ENCODE data around the gene CDNF. TPM values are rescaled to one million over a fixed set of nuclear protein-coding genes. Genes with fewer than 3 reads are reported as not detected.
A peak's percentile ranks its signal among the peaks of the same experiment; 100 is the strongest.

The CDNF gene
- total RNA-seq (1 to 10 TPM; 2.5 to 6.3 (median 4.3) TPM), polyA plus RNA-seq (1 to 10 TPM in 1 of 2 donors, under 1 TPM in 1; 0.74 to 2.6 TPM)
- long read RNA-seq, donor 1, partial matches to known transcripts = 0 of 2 reads
- long read RNA-seq, donor 1, other reads (novel, unspliced or antisense) = 0 of 2 reads
- long read RNA-seq, donor 2, partial matches to known transcripts = 1 of 4 reads
- long read RNA-seq, donor 2, other reads (novel, unspliced or antisense) = 1 of 4 reads
- long read RNA-seq, donor 3, partial matches to known transcripts = 0 of 6 reads
- long read RNA-seq, donor 3, other reads (novel, unspliced or antisense) = 4 of 6 reads

DNA sequence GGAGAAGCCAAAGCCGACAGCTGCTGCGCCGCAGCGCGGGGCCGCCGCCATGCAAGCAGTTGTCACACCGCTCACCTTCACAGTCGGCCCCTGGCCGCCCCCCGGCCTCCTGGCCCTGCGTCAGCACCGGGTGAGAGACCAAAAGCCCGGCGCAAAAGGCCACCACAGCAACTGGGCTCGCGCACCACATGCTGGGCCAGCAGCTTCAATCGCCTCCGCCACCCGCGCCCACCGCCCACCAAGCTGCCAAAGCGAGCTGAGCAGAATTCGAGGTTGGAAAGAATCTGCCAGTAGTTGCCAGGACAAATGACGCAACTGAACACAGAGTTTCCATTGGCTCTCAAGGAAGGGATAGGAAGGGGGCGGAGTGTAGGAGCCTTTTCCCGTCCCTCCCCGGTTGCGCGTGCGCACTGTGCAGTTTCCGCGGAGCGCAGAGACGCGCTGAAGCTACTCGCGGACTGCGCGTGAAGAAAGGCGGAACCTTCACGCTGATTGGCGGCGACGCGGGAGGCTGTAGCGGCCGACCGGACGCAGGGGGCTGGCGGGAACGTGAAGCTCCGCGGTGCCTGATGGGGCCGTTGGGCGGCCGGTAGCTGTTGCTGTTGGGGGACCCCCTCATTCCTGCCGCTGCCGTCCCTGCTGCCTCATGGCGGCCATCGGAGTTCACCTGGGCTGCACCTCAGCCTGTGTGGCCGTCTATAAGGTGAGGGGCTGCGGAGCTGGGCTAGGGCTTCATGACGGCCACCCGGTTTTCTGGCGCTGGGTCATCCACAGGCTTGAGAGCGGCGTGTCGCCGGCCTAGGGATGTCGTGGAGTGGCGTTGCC is at the start of gene CDNF, which contains the start of the genes HSPA14 and MSANTD7:
Gene CDNF (minus strand): TSS at position 281 of the 825 bp plus-strand sequence. CDS start 91 bp downstream, at position 190.
Gene HSPA14 (plus strand): TSS at position 550 of the 825 bp plus-strand sequence. CDS start 97 bp downstream, at position 647.
Gene MSANTD7 (plus strand): TSS at position 550 of the 825 bp plus-strand sequence. CDS start 3,979 bp downstream, outside the sequence.
- TF ChIP-seq, protein P1, sequence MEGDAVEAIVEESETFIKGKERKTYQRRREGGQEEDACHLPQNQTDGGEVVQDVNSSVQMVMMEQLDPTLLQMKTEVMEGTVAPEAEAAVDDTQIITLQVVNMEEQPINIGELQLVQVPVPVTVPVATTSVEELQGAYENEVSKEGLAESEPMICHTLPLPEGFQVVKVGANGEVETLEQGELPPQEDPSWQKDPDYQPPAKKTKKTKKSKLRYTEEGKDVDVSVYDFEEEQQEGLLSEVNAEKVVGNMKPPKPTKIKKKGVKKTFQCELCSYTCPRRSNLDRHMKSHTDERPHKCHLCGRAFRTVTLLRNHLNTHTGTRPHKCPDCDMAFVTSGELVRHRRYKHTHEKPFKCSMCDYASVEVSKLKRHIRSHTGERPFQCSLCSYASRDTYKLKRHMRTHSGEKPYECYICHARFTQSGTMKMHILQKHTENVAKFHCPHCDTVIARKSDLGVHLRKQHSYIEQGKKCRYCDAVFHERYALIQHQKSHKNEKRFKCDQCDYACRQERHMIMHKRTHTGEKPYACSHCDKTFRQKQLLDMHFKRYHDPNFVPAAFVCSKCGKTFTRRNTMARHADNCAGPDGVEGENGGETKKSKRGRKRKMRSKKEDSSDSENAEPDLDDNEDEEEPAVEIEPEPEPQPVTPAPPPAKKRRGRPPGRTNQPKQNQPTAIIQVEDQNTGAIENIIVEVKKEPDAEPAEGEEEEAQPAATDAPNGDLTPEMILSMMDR (IDR thresholded peaks at IDR 0.05) = peak in 1 of 9 donors; percentile 7
- H3K4me1 ChIP-seq = peaks cover 0 to 28% (median 24%) of the 10 kb centered on the region in 9 donors
- peak within 1 kb of the TSS; percentile 90 to 99 (median 96) for H3K27ac ChIP-seq
- H3K9me3 ChIP-seq = no peaks in the 10 kb centered on the region
- peaks cover 0 to 43% (median 16%) of the 10 kb centered on the region in 9 donors for H3K36me3 ChIP-seq
- H3K4me3 ChIP-seq = peak within 1 kb of the TSS; percentile 80 to 99 (median 92)
- ATAC-seq = peak; percentile 98 to 100 (median 99)
- intact Hi-C loops (cut with DNase I) = loop anchor here in 8 of 10 donors (2.0 to 10.0 kb wide), 4 partner anchors 39 to 257 kb away; partner anchors contain the start of genes SUV39H2 (in 8 of the 8) and RPP38 (in 1 of the 8)
- H3K27me3 ChIP-seq = no peaks in the 10 kb centered on the region
- WGBS, 2 donors = 0 to 1% methylated on average over 72 of the region's 72 CpGs
- DNase-seq = peak; percentile 99 to 100

DNA sequence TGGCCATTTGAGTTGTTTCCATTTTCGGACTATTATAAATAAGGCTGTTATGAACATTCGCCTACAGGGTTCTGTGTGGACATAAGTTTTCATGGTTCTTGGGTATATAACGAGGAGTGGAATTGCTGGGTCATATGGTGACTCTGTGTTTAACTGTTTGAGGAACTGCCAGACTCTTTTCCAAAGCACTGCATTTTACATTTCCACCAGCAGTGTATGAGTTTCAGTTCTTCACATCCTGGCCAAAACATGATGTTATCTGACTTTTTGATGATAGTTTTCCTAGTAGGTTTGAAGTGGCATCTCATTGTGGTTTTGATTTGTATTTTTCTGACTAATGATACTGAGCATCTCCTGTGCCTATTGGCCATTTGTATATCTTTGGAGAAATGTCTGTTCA is 46.2 kb upstream of the CDNF start:
- no peaks in the 10 kb centered on the region for H3K27me3 ChIP-seq
- no peak overlapping the region for H3K4me3 ChIP-seq
- DNase-seq (no peak), ATAC-seq (no peak)
- TF ChIP-seq, protein P1 (IDR thresholded peaks at IDR 0.05) = no peak
- no peaks in the 10 kb centered on the region for H3K9me3 ChIP-seq
- WGBS, 2 donors = 93 to 94% methylated on average over 3 of the region's 3 CpGs
- H3K27ac ChIP-seq = no peak overlapping the region
- H3K4me1 ChIP-seq = peaks cover 0 to 16% (median 12%) of the 10 kb centered on the region in 9 donors
- intact Hi-C loops (cut with DNase I) = loop anchor here in 1 of 10 donors (10.0 kb wide), 1 partner anchor 71 kb away; the partner anchor contains the start of genes DCLRE1C and MEIG1
- H3K36me3 ChIP-seq = peaks cover 0 to 5% (median 0%) of the 10 kb centered on the region in 9 donors

DNA sequence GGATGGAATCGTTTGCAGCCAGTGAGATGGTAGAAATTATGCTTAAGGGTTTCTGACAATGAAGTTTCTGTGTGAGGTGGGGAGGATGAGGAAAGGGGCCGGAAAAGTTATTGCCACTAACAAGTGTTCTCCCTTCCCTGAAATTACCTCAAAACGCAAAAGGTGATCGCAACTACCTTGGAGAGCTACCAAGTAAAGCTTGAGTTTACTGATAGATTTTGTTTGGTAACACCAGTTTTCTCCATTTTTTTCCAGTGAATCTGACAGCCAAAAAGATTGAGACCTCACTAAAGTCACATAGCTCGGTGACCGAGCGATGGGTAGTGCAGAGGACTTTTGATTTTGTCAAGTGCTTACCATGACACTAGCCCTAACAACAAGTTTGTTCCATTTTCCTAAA is 42.4 kb upstream of the CDNF start:
- 58 to 68% methylated on average over 7 of the region's 7 CpGs for whole genome bisulfite sequencing, 2 donors
- intact Hi-C loops (cut with DNase I) = loop anchor here in 1 of 10 donors (10.0 kb wide), 1 partner anchor 75 kb away; the partner anchor contains the start of genes DCLRE1C and MEIG1
- no peaks in the 10 kb centered on the region for H3K9me3 ChIP-seq
- peak overlapping the region in 4 of 10 donors; percentile 77 to 95 (median 85) for H3K4me3 ChIP-seq
- no peak for ATAC-seq
- no peaks in the 10 kb centered on the region for H3K27me3 ChIP-seq
- no peak for DNase-seq
- H3K27ac ChIP-seq = no peak overlapping the region
- TF ChIP-seq, protein P1 (IDR thresholded peaks at IDR 0.05) = no peak
- peaks cover 0 to under 1% (median 0%) of the 10 kb centered on the region in 9 donors for H3K36me3 ChIP-seq
- H3K4me1 ChIP-seq = peaks cover 0 to 36% (median 28%) of the 10 kb centered on the region in 9 donors

DNA sequence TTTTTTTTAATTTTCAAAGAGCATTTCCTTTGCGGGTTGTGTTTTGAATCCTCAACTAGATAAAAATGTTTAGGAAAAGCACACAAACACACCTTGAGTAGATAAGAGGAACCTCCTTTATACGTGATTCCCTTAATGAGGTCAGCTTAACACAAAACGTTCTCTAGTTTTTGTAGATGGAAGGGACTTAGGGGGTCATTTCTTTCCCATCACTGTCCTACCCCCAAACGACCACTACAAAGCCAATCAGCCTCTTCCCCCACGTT is 42.0 kb upstream of the CDNF start:
- Histone ChIP-seq H3K4me3 (peak overlapping the region in 9 of 10 donors; percentile 68 to 96 (median 84)), H3K27ac (no peak overlapping the region), H3K4me1 (peaks cover 0 to 38% (median 30%) of the 10 kb centered on the region in 9 donors), H3K36me3 (no peaks in the 10 kb centered on the region), H3K27me3 (no peaks in the 10 kb centered on the region), H3K9me3 (no peaks in the 10 kb centered on the region)
- TF ChIP-seq, protein P1 (IDR thresholded peaks at IDR 0.05) = no peak
- ATAC-seq (no peak), DNase-seq (no peak)
- intact Hi-C loops (cut with DNase I) = loop anchor here in 9 of 10 donors (2.0 to 10.0 kb wide), 8 partner anchors 38 to 225 kb away; partner anchors contain the start of genes CDNF (in 8 of the 9), HSPA14 (in 8 of the 9), MSANTD7 (in 8 of the 9) and MEIG1 (in 4 of the 9)
- WGBS, 2 donors = 4 to 8% methylated on average over 5 of the region's 5 CpGs
